ENCODE results near the gene IFNAR1. TPM values are rescaled to one million over a fixed set of nuclear protein-coding genes. Genes with fewer than 3 reads are reported as not detected.

IFNAR1 gene
- total and polyA plus RNA-seq, 9 of the 15 experiments (the other 6 are each of a cell fraction or from before 2014, with no cell fraction given) = 8.6 to 31.8 (median 14.8) TPM

- TF ChIP-seq MXI1 (IDR thresholded peaks at IDR 0.05; ENCODE audit: low read depth, low read length) = peak; percentile 53; the same call in 1 of the 2 replicates
- TF ChIP-seq NFRKB (IDR thresholded peaks at IDR 0.05; ENCODE audit: low read depth) = peak; percentile 80; the same call in 1 of the 2 replicates
- TF ChIP-seq ZNF707 (CRISPR knock-in tag; conservative IDR thresholded peaks at IDR 0.05) = no peak
- TF ChIP-seq, protein P1, sequence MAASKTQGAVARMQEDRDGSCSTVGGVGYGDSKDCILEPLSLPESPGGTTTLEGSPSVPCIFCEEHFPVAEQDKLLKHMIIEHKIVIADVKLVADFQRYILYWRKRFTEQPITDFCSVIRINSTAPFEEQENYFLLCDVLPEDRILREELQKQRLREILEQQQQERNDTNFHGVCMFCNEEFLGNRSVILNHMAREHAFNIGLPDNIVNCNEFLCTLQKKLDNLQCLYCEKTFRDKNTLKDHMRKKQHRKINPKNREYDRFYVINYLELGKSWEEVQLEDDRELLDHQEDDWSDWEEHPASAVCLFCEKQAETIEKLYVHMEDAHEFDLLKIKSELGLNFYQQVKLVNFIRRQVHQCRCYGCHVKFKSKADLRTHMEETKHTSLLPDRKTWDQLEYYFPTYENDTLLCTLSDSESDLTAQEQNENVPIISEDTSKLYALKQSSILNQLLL (CRISPR knock-in tag; IDR thresholded peaks at IDR 0.05; ENCODE audit: borderline replicate concordance) = no peak
- TF ChIP-seq, protein P2, sequence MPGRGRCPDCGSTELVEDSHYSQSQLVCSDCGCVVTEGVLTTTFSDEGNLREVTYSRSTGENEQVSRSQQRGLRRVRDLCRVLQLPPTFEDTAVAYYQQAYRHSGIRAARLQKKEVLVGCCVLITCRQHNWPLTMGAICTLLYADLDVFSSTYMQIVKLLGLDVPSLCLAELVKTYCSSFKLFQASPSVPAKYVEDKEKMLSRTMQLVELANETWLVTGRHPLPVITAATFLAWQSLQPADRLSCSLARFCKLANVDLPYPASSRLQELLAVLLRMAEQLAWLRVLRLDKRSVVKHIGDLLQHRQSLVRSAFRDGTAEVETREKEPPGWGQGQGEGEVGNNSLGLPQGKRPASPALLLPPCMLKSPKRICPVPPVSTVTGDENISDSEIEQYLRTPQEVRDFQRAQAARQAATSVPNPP (IDR thresholded peaks at IDR 0.05; ENCODE audit: borderline replicate concordance, insufficient read depth, insufficient read length) = no peak
- TF ChIP-seq FOXJ2 (tag; IDR thresholded peaks at IDR 0.05) = peak; percentile 7; the same call in 1 of the 2 replicates
- no peak for TF ChIP-seq HDAC6 (IDR thresholded peaks at IDR 0.05; ENCODE audit: low read depth, low read length)
- TF ChIP-seq, protein P3, sequence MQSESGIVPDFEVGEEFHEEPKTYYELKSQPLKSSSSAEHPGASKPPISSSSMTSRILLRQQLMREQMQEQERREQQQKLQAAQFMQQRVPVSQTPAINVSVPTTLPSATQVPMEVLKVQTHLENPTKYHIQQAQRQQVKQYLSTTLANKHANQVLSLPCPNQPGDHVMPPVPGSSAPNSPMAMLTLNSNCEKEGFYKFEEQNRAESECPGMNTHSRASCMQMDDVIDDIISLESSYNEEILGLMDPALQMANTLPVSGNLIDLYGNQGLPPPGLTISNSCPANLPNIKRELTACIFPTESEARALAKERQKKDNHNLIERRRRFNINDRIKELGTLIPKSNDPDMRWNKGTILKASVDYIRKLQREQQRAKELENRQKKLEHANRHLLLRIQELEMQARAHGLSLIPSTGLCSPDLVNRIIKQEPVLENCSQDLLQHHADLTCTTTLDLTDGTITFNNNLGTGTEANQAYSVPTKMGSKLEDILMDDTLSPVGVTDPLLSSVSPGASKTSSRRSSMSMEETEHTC (IDR thresholded peaks at IDR 0.05) = no peak; the same call in none of the 2 replicates
- TF ChIP-seq ZNF830 (CRISPR knock-in tag; IDR thresholded peaks at IDR 0.05) = peak; percentile 90
- no peak for TF ChIP-seq ZNF143 (CRISPR knock-in tag; IDR thresholded peaks at IDR 0.05)
- no peak for TF ChIP-seq HNRNPUL1 (IDR thresholded peaks at IDR 0.05; ENCODE audit: low read length)
- TF ChIP-seq ZNF184 (CRISPR knock-in tag; IDR thresholded peaks at IDR 0.05) = no peak
- 0 out of 2 replicates have a peak, but pooled peaks have one; percentile 79 for TF ChIP-seq ERF (CRISPR knock-in tag; IDR thresholded peaks at IDR 0.05)
- TF ChIP-seq PATZ1 (CRISPR knock-in tag; IDR thresholded peaks at IDR 0.05; ENCODE audit: borderline replicate concordance) = peak; percentile 84; the same call in 1 of the 2 replicates
- TF ChIP-seq, protein P4, sequence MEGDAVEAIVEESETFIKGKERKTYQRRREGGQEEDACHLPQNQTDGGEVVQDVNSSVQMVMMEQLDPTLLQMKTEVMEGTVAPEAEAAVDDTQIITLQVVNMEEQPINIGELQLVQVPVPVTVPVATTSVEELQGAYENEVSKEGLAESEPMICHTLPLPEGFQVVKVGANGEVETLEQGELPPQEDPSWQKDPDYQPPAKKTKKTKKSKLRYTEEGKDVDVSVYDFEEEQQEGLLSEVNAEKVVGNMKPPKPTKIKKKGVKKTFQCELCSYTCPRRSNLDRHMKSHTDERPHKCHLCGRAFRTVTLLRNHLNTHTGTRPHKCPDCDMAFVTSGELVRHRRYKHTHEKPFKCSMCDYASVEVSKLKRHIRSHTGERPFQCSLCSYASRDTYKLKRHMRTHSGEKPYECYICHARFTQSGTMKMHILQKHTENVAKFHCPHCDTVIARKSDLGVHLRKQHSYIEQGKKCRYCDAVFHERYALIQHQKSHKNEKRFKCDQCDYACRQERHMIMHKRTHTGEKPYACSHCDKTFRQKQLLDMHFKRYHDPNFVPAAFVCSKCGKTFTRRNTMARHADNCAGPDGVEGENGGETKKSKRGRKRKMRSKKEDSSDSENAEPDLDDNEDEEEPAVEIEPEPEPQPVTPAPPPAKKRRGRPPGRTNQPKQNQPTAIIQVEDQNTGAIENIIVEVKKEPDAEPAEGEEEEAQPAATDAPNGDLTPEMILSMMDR (IDR thresholded peaks at IDR 0.05 in 2 of 3, conservative IDR thresholded peaks at IDR 0.05 in 1 of 3; ENCODE audit: insufficient read depth in 2 of 3, low read depth in 1 of 3, low read length in 3 of 3) = peak in 2 of 3 experiments; percentile 14 to 16; a peak in 2 of 6 replicates
- no peak; the same call in 1 of the 2 replicates for TF ChIP-seq MIER1 (IDR thresholded peaks at IDR 0.05; ENCODE audit: low read depth)
- TF ChIP-seq ARID1B (IDR thresholded peaks at IDR 0.05) = peak; percentile 52
- no peak for TF ChIP-seq U2AF1 (optimal IDR thresholded peaks at IDR 0.05; ENCODE audit: low read depth, low read length)
- no peak for TF ChIP-seq MED1 (CRISPR knock-in tag; IDR thresholded peaks at IDR 0.05; ENCODE audit: borderline replicate concordance)
Observed at GRCh38 chr21:33324291-33325221, at the start of gene IFNAR1 (continued).
